SH-SY5Y (cell line): Measurements from ENCODE around the gene SAMD14.

Experiments
- GATA2 ChIP-seq: IDR thresholded peaks from 2 replicates; pipeline ENCODE4 v1.6.1; 2011; ENCODE audit warnings: mild to moderate bottlenecking, low read depth, low read length
- GATA3 ChIP-seq: IDR thresholded peaks from 2 replicates; pipeline ENCODE4 v1.6.1; 2011; ENCODE audit warnings: low read depth, mild to moderate bottlenecking, low read length, moderate library complexity

DNA sequence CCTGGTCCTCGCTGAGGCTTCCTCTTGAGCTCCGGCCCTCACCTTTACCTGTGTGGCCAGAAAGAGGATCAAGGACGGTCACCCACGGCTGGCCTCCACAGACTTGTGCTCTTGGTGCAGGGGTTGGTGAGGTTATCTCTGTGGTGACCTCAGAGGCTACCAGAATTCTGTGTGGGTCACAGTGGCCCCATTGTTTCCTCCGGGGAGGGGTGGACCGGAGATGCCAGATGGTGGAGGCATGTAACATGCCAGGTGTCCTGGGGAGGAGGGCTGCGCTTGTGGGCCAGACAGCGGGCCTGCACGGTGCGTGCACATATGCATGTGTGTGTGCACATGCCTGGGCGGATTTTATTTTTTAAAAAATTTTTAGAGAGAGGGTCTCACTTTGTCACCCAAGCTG is 42.2 kb upstream of the SAMD14 start:
- TF ChIP-seq GATA2: no peak
- no peak for TF ChIP-seq GATA3
